GM19193 (cell line): Measurements from ENCODE around the gene HIPK2.

Source experiments
- POLR2A ChIP-seq: IDR thresholded peaks from 4 replicates; pipeline ENCODE4 v1.6.1; 2011; ENCODE audit not compliant: insufficient read depth, insufficient read length; ENCODE audit errors: extremely low read depth

Gene HIPK2

GRCh38 chr7:139777948-139778841, at the start of gene HIPK2:
Gene HIPK2, minus strand, starts transcription at chr7:139777998. Its CDS starts 375 bp downstream, at chr7:139777623.
- peak; percentile 29 for TF ChIP-seq POLR2A

- no peak for TF ChIP-seq POLR2A
These were observed 49.2 kb upstream of the HIPK2 start for GRCh38 chr7:139827042-139827441.

DNA sequence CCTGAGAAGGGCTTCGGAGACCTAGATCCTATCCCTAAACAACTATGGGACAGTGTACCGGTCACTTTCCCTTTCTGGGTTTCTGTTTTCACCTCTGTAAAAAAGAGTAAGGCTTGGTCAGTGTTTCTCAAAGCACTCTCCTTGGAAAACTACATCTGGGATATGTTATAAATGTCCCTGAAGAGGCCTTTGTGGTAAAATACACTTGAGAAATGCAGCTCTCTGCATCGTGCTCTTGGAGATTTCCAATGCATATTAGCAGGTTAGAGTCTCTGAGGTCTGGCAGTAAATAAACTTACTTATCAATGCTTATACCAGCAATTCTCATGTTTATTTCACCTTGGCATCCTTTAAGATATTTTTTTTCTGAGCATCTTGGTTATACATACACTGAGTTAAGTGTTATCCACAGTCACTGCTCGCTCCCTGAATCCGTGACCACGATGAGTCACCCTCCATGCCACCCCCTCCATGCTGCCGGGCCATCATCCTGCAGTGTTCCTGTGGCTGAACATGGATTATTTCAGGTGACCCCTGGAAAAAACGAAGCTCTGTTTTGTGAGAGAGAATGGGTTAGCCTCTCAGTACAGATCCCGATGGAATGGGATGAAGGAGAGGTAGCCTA, 48.0 kb upstream of the HIPK2 start:
- no peak for TF ChIP-seq POLR2A

GRCh38 chr7:139823959-139824521, 46.2 kb upstream of the HIPK2 start:
- TF ChIP-seq POLR2A = no peak

DNA sequence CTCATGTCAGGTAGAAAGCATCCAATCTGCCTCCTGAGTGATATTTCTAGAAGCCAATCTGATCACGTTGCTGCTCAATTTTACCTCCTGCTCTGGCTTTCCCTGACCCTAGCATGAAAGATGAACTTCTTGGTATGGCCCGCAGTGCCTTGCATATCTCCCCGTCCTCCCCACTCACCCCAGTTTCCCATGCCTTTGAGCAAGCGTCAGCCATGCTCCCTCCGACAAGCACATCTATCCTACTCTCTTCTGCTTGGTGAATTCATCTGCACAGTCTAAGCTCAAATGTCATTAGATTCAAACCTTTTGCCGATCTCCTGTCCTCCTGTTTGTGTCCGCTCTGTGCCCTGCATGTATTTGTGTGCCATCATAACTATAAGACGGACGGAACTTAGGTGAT, 45.1 kb upstream of the HIPK2 start:
- TF ChIP-seq POLR2A = no peak

- TF ChIP-seq POLR2A = no peak
These were observed 43.7 kb upstream of the HIPK2 start for GRCh38 chr7:139821349-139822105.

DNA sequence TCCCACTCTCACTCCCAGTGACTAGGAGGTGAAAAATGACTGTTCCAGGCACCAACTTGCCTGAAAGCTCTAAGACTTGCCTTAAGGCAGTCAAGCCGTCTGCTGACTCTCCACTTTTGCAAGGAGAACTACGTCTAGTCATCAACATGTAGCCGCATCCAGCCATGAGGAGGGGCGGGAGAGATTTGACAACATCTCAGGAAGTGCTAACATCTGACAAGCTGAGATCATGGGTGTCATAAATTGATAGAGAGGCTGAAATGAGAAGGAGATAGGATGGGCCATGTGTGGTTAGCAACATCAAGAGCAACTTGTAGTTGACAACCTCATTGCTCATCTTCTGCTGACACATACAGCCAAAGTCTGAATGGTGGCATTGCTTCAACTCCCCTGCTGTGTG, 42.3 kb upstream of the HIPK2 start:
- TF ChIP-seq POLR2A = no peak

GRCh38 chr7:139817249-139817648, 39.5 kb upstream of the HIPK2 start:
- no peak for TF ChIP-seq POLR2A

- no peak for TF ChIP-seq POLR2A
These were observed 35.9 kb upstream of the HIPK2 start for GRCh38 chr7:139813689-139814088.

GRCh38 chr7:139813151-139813550, 35.4 kb upstream of the HIPK2 start:
- no peak for TF ChIP-seq POLR2A

DNA sequence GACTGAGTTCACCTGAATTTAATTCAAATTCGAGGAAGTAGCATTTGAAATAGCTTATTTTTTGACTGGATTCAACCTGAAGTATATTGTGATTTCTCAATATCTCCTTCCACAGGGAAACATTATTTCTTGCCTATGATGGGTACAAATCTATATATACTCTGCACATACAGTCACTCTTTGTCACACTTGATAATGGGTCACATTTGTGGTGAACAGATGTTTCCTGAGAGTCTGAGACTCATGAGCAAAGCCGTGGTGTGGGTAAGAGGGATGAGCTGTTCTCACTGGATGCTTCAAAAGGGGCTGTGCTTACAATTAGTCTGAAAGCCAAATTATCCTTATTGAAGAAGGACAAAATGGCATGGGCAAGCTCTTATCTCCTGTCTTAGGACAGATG, 33.3 kb upstream of the HIPK2 start:
- TF ChIP-seq POLR2A = no peak

- TF ChIP-seq POLR2A = no peak
These were observed 31.1 kb upstream of the HIPK2 start for GRCh38 chr7:139808846-139809442.

DNA sequence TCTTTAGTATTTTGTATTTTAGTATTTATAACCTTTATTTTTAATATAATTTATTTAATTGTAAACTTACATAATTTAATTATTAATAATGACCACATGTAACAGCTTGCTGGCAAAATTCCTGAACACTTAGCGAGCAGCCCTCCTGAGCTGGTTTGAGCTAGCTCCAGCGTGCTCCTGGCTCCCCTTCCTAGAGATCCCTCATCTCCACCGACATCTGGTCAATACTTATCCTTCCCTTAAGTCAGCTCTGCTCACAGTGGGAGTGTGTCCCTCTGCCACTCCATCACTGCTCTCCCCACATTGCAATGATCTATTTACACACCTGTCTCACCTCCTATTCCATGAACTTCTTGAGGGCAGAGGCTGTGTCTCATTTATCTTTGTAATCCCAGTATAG, 30.6 kb upstream of the HIPK2 start:
- no peak for TF ChIP-seq POLR2A

- no peak for TF ChIP-seq POLR2A
These were observed 29.2 kb upstream of the HIPK2 start for GRCh38 chr7:139807009-139807408.

DNA sequence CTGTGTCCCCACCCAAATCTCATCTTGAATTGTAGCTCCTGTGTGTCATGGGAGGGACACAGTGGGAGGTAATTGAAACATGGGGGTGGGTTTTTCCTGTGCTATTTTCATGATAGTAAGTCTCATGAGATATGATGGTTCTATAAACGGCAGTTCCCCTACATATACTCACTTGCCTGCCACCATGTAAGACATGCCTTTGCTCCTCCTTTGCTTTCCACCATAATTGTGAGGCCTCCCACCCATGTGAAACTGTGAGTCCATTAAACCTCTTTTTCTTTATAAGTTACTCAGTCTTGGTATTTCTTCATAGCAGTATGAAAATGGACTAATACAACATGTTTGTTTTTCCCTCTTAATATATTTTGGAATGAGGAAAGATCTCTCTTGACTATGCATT, 26.8 kb upstream of the HIPK2 start:
- TF ChIP-seq POLR2A = no peak

DNA sequence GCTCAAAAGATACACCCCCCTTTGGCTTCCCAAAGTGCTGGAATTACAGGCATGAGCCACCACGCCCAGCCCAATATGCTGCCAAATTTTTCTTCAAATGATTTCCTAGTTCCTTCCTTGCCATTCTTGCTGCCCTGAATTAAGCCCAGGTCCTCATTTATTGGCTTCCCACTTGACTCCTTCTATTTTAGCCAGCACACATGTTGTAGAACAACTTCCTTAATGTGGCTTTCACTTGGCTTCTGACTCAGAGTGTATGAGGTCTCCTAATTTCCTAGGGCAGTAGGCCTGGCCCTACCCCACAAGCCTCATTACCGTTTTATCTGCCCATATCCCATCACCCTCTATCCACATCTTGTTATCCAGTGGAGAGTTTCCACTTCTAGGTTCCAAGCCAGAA, 21.8 kb upstream of the HIPK2 start:
- no peak for TF ChIP-seq POLR2A

GRCh38 chr7:139798892-139799291, 21.1 kb upstream of the HIPK2 start:
- TF ChIP-seq POLR2A = no peak
